HG02642 (cell line): ENCODE data around the gene LLPH.
"Not testable (repeated sequence)": the region's sequence is repeated elsewhere in the genome, so short reads cannot be mapped to it uniquely, and the experiment has no call there.

Source experiments
- ATAC-seq: cut with Tn5 transposase; IDR thresholded peaks from one replicate; pipeline ENCODE4 v1.9.1; 2021; ENCODE audit warnings: mild to moderate bottlenecking; ENCODE audit not compliant: unreplicated experiment, poor library complexity

The LLPH gene

DNA sequence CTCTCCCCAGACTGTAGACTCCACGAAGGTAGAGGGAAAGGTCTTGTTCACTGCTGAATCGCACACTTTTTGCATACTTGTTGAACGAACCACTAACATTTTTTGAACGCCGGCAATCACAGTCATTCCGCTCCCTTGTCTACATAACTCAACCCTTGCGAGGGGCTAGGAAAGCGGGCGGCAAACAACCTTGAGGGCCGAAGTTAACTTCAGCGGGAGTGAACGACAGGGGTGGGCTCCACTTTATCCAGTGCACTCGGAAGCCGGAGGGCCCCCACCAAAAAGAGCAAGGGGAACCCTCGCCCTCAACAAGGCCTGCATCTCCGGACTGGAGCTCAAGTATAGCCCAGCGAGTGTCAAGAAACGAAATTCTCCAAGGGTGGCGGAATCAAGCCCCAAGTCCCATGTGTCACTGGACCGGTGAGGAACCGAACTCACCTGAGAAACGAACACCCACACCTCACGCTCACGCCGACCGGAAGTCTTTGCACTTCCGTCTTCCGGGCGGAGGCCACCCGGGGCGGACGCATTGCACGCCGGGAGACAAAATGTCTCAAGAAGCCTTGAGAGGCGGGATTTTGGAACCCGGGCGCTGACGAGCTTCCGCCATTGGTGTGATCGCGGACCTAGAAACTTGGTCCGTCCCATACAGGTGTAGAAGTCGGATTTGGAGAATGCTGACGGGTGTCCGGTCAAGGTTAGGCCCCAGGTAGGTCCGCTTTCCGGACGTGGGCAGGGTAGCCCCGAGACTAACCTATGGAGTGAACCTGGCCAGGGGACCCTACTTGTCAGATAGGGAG lies at the start of gene LLPH:
LLPH (minus strand) TSS at position 484 of the 800 bp plus-strand sequence. CDS start 1,644 bp downstream, outside the sequence.
- ATAC-seq = peak; percentile 98

DNA sequence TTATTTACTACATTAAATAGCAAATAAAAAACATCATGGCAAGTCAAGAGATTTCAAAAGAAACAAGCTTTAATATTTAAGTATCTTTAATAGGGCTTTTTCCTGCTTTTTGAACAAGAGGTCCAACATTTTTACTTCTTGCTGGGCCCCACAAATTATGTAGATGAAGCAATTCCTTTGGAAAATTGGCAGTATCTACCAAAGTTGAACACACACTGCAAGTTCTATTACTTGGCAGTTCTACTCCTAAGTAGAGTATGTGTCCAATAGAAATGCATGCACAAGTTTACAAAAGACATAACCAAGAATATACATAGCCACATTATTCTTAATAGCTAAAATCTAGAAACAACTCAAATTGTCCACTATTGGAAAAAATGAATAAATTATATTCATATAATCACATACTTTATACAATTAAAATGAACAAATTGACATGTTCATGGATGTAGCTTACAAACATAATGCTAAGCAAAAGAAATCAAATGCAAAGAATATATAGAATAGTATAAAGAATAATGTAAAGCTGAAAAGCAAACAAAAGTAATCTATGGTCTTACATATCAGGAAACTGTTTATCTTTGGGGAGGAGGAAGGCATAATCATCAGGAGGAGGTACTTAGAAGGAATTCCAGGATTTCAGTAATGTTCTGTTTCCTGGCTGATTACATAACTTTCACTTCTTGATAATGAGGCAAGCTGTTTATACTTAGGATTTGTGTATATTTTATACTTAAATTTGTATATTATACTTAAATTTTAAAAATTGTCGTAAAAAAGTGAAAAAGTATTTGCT lies 45.8 kb upstream of the LLPH start:
- no peak for ATAC-seq

DNA sequence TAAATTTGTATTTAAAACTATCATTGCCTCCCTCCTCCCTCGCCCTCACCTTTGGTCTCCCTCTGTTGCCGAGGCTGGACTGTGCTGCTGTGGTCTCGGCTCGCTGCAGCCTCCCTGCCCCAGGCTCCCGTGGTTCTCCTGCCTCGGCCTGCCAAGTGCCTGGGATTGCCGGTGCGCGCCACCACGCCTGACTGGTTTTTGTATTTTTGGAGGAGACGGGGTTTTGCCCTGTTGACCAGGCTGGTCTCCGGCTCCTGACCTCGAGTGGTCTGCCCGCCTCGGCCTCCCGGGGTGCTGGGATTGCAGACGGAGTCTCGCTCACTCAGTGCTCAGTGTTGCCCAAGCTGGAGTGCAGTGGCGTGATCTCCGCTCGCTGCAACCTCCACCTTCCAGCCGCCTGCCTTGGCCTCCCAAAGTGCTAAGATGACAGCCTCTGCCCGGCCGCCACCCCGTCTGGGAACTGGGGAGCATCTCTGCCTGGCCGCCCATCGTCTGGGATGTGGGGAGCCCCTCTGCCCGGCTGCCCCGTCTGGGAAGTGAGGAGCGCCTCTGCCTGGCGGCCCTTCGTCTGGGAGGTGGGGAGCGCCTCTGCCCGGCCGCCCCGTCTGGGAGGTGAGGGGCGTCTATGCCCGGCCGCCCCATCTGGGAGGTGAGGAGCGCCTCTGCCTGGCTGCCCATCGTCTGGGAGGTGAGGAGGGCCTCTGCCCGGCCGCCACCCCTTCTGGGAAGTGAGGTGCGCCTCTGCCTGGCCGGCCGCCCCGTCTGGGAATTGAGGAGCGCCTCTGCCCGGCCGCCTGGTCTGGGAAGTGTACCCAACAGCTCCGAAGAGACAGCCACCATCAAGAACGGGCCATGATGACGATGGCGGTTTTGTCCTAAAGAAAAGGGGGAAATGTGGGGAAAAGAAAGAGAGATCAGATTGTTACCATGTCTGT lies 44.1 kb upstream of the LLPH start:
- ATAC-seq = not testable (repeated sequence)

DNA sequence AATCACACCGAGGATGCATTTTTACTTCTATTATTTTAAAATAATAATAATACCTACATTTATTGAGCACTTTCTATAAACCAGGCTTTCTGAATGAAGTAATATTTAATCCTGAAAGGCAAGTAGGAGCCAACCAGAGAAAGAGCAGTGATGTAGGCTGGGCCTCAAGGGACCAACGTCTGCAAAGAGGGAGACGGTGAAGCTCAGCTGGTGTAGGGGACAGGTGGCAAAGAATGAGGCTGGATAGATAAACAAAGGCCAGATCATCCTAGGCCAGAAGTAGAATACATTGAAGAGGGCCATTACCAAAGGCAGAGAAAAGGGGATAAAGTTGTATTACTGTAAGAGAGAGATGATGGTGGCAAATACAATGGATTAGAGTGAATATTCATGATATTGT lies 40.1 kb upstream of the LLPH start:
- no peak for ATAC-seq

DNA sequence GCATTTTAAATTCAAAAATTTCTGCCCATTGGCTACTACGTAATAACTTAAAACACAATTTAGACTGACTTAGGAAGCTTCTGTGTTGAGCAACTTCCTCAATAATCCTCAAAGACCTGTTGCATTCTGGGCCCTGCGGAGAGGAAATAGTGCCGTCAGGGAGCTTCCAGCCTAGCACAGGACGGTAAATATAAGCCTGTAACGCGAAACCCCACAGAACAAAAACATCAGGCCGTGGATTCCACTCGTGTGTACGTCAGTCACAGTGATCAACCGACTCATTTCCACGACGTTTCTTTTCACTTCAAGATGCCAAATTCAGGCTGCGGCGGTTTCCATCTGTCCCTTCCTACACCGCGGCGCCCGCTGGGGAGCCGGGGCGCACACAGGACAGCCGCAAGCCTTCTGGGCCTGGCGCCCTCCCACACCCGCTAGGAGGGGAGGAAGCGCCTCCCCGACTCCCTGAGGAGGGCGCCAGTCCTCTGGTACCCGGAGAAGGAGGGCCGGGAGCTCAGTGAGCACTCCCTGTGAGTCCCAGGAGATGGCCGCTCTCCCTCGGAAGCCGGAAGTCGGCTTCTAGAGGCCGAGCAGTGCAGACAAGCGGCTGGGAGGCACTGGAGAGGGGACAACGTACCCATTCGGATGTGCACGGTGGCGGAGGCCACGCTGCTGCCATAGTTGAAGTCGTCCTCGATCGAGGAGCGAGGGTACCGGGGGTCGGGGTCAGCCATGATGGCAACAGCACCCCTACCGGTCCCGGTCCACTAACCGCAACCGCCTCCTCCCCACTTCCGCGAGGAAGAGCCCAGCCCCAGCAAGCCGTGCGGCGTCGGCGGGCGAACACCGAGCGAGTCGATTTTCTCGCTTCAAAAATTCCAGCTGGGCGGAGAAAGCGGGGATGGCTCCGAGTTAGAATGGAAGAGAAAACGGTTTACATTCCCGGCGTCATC lies 38.9 kb upstream of the LLPH start, which contains the start of gene TMBIM4:
TMBIM4 (minus strand) TSS at position 776 of the 950 bp plus-strand sequence; CDS start at position 731, 45 bp downstream.
- peak; percentile 91 for ATAC-seq

DNA sequence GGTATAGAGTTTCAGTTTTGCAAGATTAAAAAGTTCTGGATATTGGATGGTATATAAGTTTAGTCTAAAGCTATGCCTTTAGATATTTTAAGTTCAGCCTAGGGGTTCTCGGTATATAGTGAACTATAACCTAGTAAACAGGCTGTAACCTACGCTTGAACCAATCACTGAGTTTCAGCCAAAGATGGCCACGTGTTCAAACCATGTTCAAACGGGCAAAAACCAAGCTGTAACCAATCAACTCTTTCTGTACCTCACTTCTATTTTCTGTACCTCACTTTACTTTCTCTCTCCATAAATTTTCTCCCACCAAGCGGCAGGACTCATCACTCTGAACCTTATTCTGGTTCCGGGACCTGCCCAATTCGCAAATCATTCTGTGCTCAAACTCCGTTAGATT lies 37.9 kb upstream of the LLPH start:
- no peak for ATAC-seq

DNA sequence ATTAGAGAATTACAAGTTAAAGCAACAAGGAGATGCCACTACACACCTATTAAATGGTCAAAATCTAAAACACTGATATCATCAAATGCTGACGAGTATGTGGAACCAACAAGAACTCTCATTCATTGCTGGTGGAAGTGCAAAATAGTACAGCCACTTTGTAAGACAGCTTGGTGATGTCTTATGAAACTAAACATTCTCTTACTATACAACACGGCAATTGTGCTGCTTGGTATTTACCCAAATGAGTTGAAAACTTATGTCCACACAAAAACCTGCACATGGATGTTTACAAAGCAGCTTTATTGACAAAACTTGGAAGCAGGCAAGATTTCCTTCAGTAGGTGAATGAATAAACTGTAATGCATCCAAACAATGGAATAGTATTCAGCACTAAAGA lies 36.0 kb upstream of the LLPH start:
- ATAC-seq = no peak

DNA sequence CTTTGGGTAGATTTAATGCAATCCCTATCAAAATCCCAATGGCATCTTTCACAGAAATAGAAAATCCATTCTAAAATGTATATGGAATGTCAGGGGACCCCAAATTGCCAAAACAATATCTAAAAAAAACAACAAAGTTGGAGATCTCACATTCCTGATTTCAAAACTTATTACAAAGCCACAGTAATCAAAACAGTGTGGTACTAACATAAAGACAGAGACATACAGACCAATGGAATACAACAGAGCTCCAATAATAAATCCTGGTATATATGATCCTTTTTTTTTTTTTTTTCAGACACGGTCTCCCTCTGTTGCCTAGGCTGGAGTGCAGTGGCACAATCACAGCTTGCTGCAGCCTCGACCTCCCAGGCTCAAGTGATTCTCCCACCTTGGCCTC lies 34.6 kb upstream of the LLPH start:
- no peak for ATAC-seq

DNA sequence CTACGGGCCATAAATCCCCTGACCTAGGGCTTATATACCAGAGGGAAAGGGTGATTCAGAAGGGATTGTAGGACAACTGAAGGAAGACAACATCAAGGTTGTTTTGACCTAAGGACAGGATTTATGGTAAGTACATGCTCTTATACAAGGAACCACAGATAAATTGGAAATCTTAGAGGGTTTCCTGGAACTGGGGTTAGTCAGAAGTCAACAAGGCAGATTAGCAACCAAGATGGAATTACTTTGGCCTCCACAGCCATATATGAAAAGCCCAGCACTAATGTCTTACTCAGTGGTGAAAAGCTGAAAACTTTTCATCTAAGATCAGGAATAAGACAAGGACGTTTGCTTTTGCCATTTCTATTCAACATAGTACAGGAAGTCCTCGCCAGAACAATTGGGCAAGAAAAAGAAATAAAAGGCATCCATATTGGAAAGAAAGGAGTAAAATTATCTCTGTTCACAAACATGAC lies 33.8 kb upstream of the LLPH start:
- no peak for ATAC-seq

DNA sequence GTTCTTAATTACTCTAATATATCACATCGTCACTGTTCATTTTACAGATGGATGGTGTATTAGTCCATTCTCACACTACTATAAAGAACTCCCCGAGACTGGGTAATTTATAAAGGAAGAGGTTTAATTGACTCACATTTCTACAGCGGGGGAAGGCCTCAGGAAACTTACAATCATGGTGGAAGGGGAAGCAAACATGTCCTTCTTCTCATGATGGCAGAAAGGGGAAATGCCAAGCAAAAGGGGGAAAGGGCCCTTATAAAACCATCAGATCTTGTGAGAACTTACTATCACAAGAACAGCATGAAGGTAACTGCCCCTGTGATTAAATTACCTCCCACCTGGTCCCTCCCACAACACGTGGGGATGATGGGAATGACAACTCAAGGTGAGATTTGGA lies 32.7 kb upstream of the LLPH start:
- no peak for ATAC-seq

DNA sequence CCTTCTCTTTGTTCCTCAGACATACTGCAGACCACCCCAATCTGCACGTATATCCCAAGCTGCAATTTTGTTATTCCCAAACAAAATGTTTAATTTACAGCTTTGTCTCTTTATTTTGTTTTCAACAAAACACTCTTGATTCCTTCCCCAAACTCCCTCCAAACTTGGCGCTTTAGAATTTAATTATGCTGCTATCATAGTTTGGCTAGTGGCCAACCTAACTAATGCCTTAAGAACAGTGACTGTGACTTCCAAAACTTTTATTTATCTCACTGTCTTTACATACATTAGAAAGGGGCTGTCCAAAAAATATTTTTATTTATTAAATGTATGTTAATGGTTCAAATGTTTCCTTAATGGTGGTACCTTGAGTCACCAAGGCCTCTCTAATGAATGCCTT lies 32.2 kb upstream of the LLPH start:
- ATAC-seq = no peak

DNA sequence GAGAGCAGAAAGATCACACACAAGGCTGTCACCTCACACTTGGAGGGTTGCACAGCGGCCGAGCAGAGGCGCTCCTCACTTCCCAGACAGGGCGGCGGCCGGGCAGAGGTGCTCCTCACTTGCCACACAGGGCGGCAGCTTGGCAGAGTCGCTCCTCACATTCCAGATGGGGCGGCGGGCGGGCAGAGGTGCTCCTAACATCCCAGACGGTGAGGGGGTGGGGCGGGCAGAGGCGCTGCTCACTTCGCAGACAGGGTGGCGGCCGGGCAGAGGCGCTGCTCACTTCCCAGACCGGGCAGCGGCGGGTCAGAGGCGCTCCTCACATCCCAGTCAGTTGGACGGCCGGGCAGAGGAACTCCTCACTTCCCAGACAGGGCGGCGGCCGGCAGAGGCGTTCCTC lies 30.2 kb upstream of the LLPH start:
- ATAC-seq = no peak

DNA sequence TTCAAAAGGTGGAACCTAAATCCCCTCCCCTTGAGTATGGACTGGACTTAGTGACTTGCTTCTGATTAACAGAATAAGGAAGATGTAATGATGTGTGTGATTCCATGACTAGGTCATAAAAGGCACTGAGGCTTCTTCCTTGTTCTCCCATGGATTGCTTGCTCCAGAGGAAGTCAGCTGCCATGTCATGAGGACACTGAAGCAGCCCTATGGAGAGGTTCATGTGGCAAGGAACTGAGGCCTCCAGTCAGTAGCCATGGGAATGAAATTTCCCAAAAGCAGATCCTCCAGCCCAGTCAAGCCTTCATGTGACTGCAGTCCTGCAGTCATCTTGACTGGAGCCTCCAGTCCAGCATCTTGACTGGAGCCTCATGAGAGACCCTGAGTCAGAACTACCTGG lies 28.6 kb upstream of the LLPH start:
- no peak for ATAC-seq

DNA sequence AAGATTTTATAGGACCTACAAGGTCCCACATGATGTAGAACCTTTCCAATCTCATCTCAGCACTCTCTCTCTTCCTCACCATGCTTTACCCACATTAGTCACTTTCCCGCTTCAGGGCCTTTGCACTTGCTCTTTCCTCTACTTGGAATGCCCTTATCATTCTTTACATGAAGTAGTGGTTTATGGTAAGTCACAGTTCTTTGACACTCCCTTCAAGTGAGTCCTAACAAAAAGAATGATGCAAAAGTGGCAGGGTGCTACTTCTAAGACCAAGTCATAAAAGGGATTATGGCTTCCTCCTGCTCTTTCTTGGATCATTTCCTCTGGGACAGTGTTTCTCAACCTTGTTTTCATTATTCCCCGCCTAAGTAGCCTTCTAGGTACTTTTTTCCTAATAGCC lies 26.1 kb upstream of the LLPH start:
- ATAC-seq = no peak

DNA sequence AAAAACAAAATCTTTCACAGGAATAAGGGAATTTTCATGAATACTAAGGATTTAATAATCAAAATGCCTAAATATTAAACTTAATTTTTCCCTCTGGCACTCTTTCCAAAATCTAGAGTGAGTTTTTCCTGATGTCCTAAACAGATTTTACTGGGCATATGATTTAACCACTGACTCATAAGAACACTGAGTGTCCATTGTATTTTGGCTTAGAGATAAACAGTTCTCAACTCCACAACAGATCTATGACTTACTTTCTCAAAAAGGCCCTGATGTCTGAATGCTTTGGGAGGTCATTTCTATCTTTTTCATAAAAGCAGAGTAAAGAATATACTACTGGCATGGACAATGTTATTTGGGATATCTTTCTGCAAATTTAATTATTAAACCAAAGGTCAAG lies 24.2 kb upstream of the LLPH start:
- ATAC-seq = no peak

DNA sequence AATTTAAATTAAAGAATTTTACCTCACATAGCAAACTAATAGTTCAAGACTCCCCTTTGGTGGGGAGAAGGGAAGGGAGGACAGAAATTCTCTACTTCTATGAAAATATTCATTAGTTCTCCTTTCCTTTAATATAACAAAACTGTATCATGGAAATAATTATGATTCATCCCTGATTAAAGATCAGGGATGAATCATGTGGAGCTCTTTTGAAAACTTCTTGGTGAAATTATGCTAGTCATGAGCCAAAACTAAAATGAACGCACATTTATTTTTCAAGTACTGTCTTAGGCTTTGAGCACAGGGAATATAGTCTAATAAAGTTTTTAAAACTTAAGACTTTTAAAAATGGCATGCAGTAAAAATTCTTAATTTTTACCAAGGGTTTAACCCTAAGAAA lies 22.2 kb upstream of the LLPH start:
- ATAC-seq = no peak

DNA sequence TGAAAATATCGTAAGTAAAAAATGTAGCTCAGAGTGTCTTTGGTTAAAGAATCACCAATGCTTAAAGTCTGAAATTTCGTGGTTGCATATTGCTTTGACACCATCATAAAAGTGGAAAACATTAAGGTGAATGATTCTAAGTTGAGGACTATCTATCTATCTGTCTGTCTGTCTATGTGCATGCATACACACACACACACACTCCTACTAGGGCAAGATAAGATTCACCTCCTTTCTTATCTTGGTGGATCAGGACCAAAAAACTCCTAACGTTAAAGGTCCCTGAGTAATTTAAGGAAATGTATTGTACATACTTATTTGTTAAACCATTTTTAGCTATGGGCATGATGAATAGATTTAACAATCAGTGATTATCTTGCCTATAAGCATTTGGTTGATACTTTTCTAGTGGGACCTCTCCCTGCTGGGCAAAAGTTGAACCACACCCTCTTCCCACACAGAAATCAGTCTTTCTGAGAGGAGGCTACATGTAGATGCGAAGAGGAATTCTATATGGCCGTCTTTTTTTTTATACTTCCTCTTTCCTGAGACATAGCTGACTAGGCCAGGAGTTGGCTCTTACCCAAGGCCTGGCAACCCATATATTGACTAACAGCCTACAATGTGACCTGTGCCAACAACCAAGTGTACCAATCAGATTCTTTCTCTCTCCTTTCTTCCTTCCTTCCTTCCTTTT lies 19.3 kb upstream of the LLPH start:
- no peak for ATAC-seq
